GM19438 (cell line): Measurements from ENCODE around the gene SLX9.
"Not testable (repeated sequence)": the region's sequence is repeated elsewhere in the genome, so short reads cannot be mapped to it uniquely, and the experiment has no call there.

Experiments used
- ATAC-seq: cut with Tn5 transposase; IDR thresholded peaks from one replicate; pipeline ENCODE4 v1.9.1; 2021; ENCODE audit warnings: low read depth; ENCODE audit not compliant: unreplicated experiment

SLX9 gene

DNA sequence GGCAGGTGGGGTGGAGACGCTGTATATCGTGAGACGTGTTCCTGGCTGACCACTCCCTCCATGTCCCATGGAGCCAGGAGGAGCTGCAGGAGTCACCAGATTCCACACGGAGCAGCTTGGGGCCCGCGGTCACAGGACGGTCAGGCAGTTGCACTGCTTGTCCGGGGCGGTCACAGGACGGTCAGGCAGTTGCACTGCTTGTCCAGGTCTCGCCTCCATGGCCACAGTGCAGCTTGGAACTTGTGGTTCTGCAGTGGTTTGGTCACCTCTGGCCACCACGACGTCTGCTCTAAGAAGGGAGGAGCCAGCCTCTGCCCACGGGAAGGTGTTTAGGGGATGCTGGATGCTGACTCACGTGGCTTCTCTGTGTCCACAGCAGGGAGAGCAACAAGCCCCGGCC is 33.0 kb downstream of the SLX9 start:
- no peak for ATAC-seq

DNA sequence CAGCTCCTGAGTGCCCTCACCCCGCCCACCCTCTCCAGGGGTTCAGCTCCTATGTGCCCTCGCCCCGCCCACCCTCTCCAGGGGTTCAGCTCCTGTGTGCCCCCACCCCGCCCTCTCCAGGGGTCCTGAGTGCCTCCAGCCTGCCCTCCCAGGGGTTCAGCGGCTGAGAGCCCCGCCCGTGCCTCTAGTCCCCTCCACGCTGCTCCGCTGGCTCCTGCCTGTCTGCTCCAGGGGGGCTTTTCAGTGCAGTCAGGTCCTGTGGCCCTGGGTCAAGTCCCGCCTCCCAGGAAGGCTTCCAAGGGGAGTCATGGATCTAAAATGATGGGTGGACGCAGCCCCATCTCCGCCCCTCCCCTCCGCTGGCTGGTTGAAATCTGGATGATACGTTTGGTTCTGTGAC is 33.8 kb downstream of the SLX9 start:
- ATAC-seq: no peak

DNA sequence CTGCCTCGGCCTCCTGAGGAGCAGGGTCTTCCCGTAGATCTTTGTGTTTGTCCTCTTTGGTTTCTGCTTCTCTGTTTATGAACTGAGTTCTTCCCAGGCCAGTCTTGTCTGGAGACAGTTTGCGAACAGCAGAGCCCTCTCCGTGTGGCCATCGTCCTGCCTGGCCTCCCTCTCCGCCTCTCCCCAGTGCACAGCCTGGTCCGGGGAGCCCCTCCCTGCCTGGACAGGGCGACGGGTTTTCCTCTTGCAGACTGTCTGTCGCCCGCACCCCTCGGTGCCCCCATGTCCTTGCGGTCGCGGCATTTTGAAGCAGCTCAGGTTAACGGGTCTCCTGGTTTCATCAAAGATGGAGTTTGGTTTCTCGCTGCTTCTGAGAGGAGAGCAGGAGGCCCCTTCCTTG is 34.8 kb downstream of the SLX9 start:
- no peak for ATAC-seq

DNA sequence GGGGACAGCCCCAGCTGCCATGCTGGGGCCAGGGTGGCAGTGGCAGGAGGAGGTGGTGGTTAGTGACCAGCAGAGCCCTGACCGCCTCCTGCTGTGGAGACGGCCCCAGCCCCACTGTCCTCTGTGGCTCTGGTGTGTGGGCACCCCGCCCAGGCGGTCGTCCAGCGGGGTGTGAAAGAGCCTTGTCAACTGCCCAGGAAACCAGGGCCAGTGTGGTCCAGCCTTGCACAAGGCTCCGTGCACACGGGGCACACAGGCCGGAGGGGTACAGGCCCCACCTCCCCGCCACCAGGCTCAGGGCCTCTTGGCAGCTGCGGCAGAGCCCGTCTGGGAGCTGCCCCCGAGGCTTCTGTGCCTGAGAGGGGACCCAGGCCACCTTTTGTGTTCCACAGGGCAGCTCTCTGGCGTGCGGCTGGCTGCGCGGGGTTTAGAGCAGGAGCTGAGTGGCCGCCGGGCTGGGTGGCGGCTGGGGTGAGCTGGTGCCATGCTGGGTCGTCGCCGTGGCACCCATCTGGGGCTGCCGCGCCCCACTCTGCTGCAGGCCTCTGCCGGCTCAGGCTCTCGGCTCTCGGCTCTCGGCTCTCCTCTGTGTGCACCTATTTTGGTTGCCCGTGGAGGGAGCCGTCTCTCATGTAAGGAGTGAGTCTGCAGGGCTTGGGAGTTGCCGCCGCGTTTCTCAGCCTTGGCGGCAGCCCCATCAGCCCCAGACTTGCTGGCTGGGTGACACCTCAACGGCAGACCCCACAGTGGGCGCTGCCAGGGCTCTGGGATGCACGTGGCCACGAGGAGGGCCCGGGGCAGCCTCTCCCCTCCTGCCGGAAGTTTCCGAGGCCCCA is 36.1 kb downstream of the SLX9 start:
- ATAC-seq: no peak

DNA sequence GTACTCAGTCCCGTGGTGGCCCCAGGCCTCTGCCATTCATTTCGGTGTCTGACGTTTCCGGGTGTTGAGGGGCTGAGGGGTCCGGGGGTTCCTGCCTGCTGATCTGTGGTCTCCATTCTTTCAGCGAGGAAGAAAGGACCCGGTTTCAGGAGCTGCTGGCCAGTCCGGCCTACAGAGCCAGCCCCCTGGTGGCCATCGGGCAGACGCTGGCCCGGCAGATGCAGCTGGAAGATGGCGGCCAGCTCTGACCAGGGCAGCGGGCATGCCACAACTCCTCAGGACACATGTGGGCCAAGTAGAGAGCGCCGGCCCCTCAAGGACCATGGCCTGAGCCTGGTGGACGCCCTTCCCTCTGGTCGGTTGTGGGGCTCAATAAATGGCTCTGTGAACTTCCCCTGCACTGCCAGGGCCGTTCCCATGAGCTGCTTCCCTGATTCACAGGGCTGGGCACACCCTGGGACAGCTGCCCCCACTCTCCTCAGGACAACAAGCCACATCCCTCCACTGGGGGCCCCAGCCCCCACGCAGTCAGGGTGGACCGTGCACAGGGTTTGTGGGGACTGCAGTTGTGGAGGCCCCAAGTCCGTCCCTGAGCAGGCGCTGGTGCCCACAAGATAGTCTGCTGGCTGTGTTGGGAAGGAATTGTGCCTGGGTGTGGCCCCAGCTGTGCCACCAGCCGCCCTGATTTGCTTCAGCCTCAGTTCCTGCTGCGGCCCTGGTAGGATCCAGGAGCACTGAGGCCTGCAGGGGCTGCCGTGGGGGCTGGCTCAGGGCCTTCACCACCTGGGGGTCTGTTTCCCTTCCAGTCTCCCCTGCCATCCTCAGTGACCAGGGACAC is 36.9 kb downstream of the SLX9 start:
- ATAC-seq: not testable (repeated sequence)

DNA sequence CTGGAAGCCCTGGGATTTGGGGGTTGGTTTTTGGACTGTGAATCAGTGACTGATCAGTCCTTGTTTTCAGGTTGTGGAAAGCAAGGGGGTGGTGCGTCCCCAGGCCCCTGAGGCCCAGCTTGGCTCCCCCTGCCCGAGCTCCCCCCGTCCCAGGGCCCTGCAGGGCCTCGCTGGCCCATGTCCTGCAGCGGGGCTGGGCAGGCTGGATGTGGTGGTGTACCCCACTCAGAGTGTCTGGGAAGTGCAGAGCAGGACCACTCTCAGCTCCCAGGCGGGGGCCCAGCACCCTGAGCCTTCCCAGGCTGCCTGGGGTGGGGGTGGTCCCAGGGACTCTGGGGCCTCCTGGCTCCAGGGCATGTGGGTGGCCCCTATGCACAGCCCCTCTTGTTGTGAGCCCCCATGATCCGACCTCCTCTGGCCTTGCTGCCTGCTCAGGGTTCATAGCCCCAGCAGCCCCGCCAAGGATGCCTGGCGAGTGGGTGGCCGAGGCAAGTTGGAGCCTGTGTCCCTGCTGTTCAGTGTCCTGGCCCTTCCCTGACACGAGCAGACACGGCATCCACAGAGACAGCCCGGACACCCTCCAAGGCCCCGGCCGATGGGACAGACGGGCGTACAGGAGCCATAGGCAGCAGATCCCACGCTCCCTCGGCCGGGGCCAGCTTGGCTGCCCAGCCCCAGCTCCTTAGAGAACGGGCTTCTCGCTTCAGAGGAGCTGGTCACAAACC is 37.9 kb downstream of the SLX9 start:
- ATAC-seq: no peak

DNA sequence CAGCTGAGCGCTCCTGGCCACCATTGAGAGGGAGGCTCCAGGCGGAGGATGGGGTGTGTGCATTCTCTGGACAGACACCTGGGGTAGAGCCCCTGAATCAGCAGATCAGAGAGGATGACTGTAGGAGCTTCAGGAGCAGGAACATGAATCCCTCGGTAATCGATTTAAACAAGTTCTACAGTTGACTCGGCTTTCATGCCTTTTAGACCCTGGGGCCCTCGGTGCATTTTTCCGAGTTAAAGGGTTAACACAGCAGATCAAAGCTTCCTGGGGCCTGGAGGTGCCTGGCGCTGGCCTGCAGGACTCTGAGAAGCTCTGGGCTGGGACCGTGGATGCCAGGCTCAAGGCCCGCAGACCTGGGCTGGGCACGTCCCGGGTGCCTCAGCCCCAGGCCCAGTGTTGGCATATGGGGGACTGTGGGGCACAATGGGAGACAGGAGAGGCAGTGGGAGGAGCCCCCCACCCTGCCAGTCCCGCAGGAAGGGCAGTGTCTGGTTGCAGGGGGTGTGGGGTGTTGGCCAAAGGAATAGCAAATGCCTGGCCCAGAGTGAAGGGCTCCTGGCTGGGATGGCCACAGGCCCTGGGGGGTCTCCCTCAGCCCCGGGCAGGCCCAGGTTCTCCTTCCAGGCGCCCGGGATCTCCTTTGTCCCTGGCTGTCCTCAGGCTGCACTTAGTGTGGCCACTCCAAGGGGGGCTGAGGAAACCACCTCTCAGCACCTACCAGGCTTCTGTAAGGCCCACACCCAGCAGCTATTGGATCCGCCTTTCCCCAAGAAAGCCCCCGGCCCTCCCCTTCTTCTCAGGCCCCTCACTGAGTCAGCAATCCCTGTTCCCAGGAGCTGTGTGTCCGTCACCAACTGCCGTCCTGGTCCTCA is 40.1 kb downstream of the SLX9 start:
- ATAC-seq: no peak

DNA sequence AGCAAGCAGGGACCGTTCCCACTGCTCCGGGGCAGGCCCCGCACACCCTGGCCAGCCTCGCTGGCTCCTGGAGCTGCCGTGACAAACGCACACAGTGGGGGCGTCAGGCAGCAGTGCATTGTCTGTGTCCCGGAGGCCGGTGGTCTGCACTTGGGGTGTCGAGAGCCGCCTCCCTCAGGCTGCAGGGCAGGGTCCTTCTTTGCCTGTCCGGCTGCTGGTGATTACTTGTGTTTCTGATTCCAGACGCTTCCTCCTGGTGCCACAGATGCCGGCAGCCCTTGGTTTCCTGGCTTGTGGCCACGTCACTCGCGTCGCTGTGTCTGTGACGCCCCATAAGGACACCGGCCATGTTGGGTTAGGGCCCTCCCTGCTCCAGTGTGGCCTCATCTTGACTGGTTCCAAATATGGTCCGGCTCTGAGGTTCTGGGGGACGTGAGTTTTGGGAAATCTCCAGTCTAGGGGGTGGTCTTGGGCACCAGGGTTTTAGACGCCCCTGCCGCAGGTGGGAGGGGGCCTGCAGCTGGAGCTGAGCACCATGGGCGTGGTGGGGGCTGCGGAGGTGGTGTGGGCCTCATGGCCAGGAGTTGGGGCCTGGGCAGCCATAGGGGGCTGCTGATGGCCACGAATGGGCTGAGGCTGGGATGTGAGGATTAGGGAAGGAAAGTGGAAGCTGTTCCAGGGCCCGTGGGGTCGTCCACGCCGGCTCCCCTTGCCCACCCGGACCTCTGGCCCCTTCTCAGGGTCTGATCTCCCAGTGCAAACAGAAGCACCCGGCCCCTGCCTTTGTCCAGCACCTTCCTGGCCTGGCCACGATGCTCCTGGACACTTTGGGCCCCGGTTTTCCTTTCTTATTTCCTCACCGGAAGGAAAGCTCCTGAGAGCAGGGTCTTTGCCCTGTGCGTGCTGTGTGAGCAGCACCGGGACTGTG is 41.0 kb downstream of the SLX9 start:
- ATAC-seq: no peak

DNA sequence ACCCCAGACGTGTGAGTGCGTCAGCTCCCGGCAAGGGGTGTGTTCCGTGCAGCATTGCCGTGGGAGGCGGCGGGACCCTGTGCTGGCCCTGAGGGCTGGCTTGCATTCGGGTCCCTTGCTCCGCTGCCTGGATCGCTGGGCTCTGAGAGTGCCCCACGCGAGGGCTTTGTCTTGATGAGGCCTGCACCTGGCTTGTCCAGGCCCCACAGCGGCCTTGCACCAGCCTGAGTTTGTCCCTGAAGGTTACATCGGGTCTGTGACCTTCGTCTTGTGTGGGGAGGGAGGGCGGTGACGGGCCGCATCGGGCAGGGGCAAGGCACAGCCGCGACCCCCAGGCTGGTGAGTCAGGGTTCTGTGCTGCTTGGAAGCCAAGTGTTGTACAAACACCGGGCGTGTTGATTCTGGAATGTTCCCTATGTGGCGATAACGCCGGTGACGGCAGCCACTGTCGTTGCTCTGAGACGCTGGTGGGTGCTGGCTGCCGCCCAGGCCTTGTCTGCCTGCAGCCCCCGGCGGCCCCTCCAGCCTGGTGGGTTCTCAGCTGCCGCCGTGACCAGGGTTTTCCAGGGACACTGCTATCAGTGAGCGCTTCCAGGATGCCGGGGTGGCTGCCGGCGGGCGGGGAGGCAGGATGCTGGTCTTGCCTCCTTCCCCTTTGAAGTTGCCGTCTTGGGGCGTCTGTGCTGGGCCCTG is 42.9 kb downstream of the SLX9 start:
- ATAC-seq: no peak

DNA sequence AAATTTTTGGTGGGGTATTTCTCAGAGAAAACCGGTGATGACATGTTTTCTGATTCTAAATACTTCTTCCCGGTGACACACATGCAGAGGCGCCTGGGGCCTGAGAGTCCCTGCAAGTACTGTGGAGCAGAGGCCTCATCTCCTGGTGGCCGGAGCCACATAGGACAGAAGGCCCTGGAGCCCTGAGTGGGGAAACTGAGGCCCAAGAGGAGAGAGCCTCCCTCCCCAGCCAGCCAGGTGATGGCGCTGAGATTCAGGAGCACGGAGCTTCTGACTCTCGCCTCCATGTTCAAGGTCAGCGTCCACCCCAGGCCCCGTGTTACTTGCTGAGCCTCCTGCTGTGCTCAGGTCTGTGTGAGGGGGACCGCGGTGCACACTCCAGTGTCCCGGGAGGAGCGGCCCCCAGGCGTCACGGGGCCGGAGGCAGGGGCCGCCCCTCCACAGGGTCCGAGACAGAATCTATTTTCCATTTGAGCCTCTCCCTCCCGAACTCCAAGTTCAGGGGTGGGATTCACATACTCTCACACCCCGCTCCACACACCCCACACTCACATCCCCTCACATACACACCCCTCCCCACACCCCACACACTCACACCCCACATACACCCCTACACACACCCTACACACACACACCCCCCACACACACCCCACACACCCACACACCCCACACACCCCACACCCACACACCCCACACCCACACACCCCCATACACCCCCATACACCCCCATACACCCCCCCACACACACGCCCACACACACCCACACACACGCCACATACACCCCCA is 43.8 kb downstream of the SLX9 start:
- ATAC-seq: no peak

DNA sequence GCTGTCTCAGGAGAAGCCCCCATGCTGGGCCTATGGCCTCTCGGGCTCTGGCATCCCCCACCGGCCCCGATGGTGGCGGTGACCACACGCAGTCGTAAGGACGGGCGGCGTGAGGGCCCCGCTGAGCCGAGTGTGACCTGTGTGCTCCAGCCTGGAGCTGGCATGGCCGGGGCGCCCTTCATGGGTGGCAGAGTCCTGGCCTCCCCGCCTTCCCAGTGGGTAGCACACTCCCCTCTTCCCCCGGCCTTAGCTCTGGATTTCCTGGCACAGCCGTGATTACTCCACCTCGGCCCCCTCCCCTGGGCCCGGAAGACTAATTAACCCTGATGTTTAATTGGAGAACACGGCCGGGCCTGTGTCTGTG is 44.6 kb downstream of the SLX9 start:
- no peak for ATAC-seq

DNA sequence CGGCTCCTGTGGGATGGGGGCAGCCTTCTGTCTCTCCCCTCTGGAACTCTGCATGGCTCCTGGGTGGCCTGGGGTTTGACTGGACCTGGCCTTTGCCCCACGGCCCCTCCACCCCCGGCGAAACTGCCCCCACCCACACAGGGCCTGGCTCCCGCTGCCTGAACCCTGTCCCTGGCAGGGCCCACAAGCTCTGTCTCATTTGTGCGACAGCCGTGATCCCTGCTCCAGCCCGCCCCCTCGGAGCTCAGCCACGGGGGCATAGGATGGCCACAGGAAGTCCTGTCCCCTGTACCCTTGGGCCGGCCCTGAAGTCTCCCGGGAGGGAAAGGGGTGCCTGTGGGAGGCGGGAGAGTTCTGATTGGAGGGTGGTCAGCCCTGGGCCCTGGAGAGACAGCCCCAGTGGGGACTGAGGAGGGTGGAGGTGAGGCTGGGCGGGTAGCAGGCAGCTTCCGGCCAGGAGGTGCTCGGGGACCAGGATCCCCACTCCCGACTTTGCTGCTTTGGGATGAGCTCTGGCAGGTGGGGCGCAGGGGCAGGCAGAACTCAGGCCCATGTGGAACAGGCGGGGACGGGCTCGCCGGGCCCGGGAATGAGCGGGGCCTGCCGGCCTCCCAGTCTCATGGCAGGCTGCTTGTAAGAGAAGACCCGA is 45.1 kb downstream of the SLX9 start:
- ATAC-seq: no peak

DNA sequence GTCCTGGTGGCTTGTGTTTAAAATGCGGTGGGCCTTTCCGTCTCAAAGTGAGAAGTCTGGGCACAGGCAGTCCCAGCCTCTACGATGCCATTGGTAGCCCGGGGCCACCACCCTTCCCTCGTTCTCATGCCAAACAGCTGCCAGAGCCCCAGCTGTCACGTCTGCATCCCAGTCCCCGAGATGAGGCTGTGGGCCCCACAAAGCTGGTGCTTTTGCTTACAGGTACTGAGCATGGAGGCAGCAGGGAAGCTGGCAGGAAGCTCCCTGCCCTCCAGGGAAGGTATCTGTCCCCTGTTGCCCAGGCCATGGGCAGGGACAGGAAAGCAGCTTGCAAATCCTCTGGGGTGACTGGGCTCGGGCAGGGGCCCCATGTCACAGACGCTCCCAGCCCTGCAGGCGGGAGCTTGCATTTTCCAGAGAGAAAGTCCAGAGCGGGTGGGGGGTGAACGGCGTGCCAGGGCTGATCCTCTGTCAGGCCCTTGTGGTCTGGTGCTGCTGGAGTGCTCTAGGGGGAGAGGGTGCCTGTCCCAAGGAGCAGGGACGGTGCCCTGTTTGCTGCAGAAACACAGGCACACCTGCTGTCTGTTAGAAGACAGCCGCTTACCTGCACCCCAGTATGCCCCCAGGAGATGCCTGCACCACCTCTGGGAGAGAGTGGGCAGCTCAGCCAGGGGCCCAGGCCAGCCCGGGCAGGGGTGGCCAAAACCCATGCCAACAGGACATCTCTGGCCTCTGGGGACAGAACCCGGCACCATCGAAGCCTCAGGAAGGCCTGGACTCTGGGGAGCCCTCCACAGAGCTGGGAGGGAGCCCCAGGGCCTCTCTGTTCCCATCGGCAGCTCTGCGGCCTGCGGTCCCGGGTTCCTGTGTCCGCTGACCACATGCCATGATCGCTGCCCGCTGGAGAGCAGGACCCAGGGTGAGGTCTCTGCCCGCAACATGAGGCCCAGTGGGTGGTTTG is 45.9 kb downstream of the SLX9 start:
- ATAC-seq: no peak

DNA sequence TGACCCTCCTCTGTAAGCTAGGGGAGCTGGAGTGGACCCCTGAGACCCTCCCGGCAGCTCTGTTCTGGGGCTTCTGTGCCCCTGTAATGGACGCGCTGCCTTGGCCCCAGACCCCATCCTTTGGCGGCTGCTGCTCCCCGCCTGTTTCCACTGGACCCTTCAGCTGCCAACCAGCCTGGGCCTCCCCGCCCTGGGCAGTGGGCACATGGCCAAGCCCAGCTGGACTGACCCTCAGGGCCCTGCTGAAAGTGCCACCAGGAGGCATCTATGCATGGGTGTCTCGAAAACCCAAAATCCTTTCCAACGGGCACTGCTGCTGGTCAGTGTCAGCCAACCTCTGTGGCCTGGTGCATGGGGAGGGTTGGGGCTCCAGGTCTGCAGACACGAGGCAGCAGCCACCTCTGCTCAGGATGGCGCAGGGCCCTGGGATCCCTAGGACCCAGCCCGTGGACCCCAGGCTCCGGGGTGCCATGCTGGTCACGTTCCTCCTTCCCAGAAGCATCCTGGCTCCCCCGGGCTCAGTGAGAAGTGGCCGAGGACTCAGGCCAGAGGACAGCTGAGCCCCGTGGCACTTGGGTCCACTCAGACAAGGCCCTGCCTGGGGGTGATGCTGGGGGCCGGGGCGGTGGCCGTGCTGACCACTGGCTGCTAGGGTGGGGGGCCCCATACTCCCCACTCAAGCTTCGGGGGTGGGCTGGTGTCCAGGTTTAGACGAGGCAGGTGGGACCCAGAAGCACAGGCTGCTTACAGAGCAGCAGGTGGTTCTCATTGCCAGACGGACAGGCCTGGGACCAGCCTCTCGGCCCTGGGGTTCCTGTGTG is 46.9 kb downstream of the SLX9 start:
- no peak for ATAC-seq

DNA sequence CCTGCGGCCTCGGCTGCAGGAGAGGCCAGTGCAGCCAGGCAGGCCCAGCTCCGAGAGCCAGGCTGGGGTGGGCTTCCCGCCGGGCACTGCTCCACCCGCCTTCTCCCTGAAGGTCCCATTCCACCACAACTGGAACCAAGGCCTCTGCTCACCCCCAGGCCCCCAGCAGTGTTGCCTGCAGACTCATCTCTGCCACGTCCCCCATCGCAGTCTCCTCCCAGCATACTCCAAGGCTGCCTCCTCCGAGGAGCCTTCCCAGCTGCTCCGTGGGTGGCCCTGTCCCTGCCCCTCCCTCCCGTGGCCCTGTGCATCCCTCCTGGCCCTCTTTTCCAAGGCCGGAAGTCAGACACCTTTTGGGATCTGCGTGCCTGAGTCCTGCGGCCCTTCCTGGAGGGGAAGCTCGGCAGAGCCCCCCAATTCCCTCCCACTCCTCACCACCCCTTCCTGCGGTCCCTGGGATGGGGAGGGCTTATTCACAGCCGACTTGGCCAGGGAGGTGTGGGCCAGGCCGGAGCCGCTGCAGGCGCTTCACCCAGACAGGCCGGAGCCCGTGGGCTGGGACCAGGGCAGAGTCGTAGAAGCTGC is 47.6 kb downstream of the SLX9 start:
- no peak for ATAC-seq
